HEK293T (cell line): ENCODE measurements around the gene LRRC7.

ENCODE experiments used
- BHLHE40 ChIP-seq: fragments of 450-650 bp; IDR thresholded peaks from 2 replicates; pipeline ENCODE4 v1.6.1; 2016; ENCODE audit warnings: mild to moderate bottlenecking, moderate library complexity, borderline replicate concordance
- FOXM1 ChIP-seq: fragments of 450-650 bp; IDR thresholded peaks from 2 replicates; pipeline ENCODE4 v1.6.1; 2017; ENCODE audit warnings: mild to moderate bottlenecking, borderline replicate concordance
- NFRKB ChIP-seq: fragments of 450-650 bp; IDR thresholded peaks from 2 replicates; pipeline ENCODE4 v1.6.1; 2016; ENCODE audit warnings: mild to moderate bottlenecking, moderate library complexity
- ZNF384 ChIP-seq: fragments of 450-650 bp; IDR thresholded peaks from 2 replicates; pipeline ENCODE4 v1.6.1; 2016

DNA sequence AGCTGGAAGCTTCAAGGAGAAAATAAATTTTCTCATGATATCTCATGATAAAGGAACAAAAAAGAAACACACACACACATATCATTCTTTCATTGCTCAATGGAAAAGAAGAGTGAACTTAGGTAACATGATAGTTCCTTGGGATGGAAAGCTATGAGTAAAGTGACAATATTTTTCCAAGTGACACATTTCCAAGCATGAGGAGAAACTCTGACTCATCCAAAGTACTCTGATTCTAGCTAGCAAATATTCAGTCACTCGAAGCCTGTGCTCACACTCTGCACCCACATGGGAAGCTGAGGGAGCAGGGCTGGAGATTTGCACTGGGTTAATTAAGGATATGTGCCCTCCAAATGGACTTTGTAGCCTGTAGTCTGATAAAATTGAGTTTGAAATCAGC lies 415.3 kb downstream of the LRRC7 start:
- TF ChIP-seq BHLHE40 (no peak), FOXM1 (no peak), ZNF384 (no peak), NFRKB (no peak)
